Muscle layer of duodenum (tissue), 2 donors: ENCODE results near the gene PITPNM3.
A peak's percentile ranks its signal among the peaks of the same experiment; 100 is the strongest.

Source experiments
- H3K27ac ChIP-seq: one replicate; pipeline ENCODE4 v1.7.0; 2013; ENCODE audit warnings: mild to moderate bottlenecking, low read length
- H3K27me3 ChIP-seq: one replicate; pipeline ENCODE4 v1.7.0; 2013; ENCODE audit warnings: low read depth, mild to moderate bottlenecking, control low read depth, low read length
- H3K36me3 ChIP-seq, 2 donors: one replicate each; pipeline ENCODE4 v1.7.0; 2013; ENCODE audit warnings: low read length in 2 of 2, control low read depth in 1 of 2, mild to moderate bottlenecking in 1 of 2; ENCODE audit not compliant: insufficient read depth in 2 of 2, control insufficient read depth in 1 of 2
- H3K4me1 ChIP-seq, 2 donors: one replicate each; pipeline ENCODE4 v1.7.0; 2013; ENCODE audit warnings: low read length in 2 of 2, mild to moderate bottlenecking in 2 of 2, control low read depth in 1 of 2, moderate library complexity in 1 of 2; ENCODE audit not compliant: insufficient read depth in 2 of 2, control insufficient read depth in 1 of 2
- H3K4me3 ChIP-seq, 2 donors: one replicate each; pipeline ENCODE4 v1.7.0; 2013; ENCODE audit warnings: low read length in 2 of 2, low read depth in 1 of 2, mild to moderate bottlenecking in 1 of 2
- H3K9me3 ChIP-seq, 2 donors: one replicate each; pipeline ENCODE4 v1.7.0; 2013; ENCODE audit warnings: low read length in 2 of 2, control low read depth in 1 of 2, mild to moderate bottlenecking in 1 of 2; ENCODE audit not compliant: control insufficient read depth in 1 of 2
- donor health status: healthy.

PITPNM3 gene

DNA sequence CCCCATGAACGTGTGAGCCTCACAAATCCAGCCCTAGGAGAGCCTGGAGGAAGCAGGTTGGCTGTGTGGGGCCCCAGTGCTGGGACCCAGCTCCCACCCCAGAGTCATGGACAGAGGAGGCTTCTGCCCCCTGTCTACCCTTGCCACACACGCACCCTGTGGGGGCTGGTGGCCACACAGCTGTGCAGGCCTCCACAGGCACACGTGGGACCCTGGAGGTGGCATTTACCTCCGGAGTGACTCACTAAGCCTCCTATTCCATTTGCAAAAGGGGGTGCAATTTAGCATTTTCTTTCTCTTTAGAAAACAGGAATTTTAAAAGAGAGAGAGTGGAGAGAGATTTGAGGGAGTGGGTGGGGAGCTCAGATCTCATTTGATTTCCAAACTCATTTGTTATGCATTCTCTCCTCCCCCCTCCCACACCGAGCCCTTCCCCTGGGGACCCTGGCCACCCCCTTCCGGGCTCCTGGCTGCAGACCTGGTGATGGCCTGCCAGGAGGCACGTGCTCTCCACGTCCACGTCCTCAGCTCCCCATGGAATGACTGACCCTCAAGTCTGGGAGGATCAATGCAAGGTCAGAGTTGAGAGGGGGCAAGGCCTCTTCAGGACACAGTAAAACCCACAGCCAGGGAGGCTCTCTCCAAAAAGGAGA is 6.8 kb downstream of the PITPNM3 start:
- H3K36me3 ChIP-seq, result no peaks in the 10 kb centered on the region
- peak overlapping the region; percentile 39 for H3K27ac ChIP-seq
- no peak overlapping the region for H3K4me3 ChIP-seq
- H3K4me1 ChIP-seq, result peaks cover 6 to 36% of the 10 kb centered on the region in 2 donors
- H3K27me3 ChIP-seq, result peaks cover under 1% of the 10 kb centered on the region
- no peaks in the 10 kb centered on the region for H3K9me3 ChIP-seq

DNA sequence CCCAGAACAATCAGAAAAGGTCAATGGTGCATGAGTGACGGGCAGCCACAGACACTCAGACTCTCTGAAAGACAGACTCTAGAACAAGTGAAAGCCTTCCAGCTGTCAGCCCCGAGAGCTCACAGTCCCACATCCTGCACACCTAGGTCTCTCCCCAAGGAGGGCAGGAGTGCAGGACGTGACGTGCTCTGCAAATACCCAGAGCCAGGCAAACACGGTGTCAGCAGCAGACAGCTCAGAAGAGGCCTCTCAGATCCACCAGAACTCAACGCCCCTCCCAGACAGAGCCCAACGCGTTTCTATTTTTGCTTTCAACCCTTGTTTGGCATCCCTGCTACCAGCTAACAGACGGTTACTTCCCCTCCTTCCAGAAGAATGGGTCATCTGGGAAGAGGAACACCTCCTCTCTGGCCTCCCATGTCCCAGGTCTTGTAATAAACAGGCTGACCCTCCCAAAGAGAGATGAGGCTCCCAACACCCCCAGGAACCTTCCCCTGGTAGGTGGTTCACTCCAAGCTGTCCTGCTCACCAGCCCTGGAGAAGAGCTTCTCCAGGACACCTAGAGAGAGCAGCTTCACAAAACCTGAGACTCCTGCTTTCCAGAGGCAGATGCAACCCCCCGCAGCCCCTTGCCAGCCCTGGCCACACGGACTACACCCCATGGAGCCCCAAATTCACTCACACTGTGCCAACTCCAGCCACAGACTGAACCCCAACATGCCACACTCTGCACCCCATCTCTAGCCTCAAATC is 7.6 kb downstream of the PITPNM3 start:
- Histone ChIP-seq H3K27me3 (no peaks in the 10 kb centered on the region), H3K4me1 (peaks cover 6 to 36% of the 10 kb centered on the region in 2 donors), H3K36me3 (no peaks in the 10 kb centered on the region), H3K4me3 (no peak overlapping the region), H3K9me3 (no peaks in the 10 kb centered on the region), H3K27ac (peak overlapping the region; percentile 39)

DNA sequence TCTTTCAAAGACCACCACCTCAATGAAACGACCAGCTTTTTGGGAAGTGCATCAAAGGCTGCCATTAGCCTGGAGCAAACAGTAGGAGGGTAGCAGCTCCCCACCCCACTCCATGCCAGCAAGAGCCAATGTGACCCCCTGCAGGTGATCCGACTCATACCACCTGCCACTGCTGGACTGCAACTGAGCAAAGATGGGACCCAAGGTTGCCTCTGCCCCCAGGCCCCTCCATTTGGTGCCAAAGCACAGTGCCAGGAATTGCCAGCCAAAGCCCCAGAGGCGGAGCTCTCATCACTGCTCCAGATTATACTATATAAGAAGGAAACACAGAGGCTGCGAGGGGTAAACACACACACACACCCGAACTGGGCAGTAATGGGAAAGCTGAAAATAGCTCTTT is 8.3 kb downstream of the PITPNM3 start:
- Histone ChIP-seq H3K4me3 (no peak overlapping the region), H3K27ac (no peak overlapping the region), H3K27me3 (no peaks in the 10 kb centered on the region), H3K36me3 (no peaks in the 10 kb centered on the region), H3K4me1 (peaks cover 6 to 36% of the 10 kb centered on the region in 2 donors), H3K9me3 (no peaks in the 10 kb centered on the region)

DNA sequence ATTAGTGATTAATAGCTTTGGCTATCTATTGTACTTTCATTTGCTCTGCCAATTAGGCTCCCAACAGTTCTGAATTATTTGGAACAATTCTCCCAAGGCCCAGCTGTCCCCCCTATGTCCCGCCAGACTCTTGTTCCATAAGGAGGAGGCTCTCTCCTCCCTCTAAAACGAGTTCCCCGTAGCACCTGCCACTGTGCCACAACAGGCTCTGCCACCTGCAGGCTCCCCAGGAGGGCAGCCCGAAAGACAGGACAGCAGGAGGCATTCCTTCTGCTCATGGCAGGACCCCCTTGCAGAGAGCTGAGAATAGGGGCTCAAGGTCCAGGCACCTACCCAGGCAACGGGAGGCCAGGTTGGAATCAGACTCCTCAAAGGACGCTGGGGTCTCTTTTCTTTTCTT is 9.0 kb downstream of the PITPNM3 start:
- Histone ChIP-seq H3K36me3 (no peaks in the 10 kb centered on the region), H3K27ac (no peak overlapping the region), H3K27me3 (no peaks in the 10 kb centered on the region), H3K4me1 (peaks cover 6 to 35% of the 10 kb centered on the region in 2 donors), H3K4me3 (no peak overlapping the region), H3K9me3 (no peaks in the 10 kb centered on the region)

DNA sequence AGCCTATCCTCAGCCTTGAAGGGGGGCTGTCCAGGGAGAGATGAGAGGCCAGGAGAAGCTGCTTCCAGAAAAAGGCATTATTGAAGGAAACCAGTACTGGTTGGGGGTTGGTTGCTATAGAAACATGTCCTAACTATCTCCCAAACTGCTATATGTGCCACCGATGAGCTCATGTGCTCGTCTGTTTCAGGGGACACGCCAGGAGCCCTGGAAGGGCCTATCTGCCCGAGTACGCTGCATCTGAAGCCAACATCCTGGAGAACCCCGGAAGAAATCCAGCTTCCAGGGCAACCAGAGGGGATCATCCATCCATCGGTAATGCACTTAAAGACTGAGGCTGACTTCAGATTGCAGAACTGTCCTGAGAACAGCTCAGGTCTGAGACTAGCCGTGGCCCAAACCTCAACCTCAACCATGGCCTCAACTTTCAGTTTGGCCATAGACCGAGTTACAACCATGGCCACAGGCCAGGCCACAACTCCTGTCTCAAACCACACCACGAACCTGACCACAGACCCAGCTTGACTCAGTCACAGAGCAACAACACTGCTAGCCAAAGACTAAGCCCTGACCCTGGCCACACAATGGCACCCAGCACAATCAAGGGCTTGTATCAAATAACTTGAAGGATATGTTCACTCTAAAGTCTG is 10.2 kb downstream of the PITPNM3 start:
- no peaks in the 10 kb centered on the region for H3K9me3 ChIP-seq
- H3K27me3 ChIP-seq, result no peaks in the 10 kb centered on the region
- no peak overlapping the region for H3K27ac ChIP-seq
- H3K36me3 ChIP-seq, result no peaks in the 10 kb centered on the region
- H3K4me1 ChIP-seq, result peaks cover 6 to 29% of the 10 kb centered on the region in 2 donors
- no peak overlapping the region for H3K4me3 ChIP-seq

DNA sequence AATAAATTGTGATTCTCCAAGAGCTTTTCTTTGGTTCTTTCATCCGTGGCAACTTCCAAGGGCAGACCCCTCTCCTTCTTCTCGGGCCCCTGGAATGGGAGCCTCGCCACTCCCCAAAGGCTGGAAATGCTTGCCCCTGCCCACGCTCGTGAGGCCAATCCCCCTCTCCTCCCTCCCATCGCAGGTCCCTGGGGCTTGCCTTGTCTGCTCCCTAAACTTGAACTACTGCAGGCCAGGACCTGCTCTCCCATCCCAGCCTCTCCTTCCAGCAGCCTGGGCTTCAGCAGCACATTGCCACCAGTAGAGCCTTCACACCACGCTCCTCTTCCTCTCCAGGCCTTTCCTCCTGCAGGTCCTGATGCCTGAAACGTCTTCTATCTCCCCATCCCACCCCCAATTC is 11.1 kb downstream of the PITPNM3 start:
- Histone ChIP-seq H3K27me3 (no peaks in the 10 kb centered on the region), H3K4me1 (peaks cover 6 to 29% of the 10 kb centered on the region in 2 donors), H3K4me3 (no peak overlapping the region), H3K9me3 (no peaks in the 10 kb centered on the region), H3K27ac (no peak overlapping the region), H3K36me3 (no peaks in the 10 kb centered on the region)

DNA sequence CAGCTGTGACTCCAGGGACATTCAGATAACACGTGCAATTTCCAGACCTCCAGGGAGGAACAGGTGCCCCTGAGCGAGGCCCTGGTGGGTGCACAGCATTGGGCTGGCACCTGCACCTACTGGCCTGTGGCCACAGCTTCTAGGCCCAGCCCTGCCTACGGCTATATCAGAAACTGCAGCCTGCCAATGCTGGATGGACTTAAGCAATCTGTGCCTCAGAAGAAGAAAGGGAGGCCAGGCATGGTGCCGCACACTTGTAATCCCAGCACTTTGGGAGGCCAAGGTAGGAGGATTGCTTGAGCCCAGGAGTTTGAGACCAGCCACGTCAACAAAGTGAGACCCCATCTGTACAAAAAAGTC is 12.4 kb downstream of the PITPNM3 start:
- peaks cover 0 to 2% of the 10 kb centered on the region in 2 donors for H3K36me3 ChIP-seq
- peaks cover 0 to 5% of the 10 kb centered on the region in 2 donors for H3K9me3 ChIP-seq
- H3K27me3 ChIP-seq, result no peaks in the 10 kb centered on the region
- no peak overlapping the region for H3K4me3 ChIP-seq
- no peak overlapping the region for H3K27ac ChIP-seq
- peaks cover 6 to 18% of the 10 kb centered on the region in 2 donors for H3K4me1 ChIP-seq

DNA sequence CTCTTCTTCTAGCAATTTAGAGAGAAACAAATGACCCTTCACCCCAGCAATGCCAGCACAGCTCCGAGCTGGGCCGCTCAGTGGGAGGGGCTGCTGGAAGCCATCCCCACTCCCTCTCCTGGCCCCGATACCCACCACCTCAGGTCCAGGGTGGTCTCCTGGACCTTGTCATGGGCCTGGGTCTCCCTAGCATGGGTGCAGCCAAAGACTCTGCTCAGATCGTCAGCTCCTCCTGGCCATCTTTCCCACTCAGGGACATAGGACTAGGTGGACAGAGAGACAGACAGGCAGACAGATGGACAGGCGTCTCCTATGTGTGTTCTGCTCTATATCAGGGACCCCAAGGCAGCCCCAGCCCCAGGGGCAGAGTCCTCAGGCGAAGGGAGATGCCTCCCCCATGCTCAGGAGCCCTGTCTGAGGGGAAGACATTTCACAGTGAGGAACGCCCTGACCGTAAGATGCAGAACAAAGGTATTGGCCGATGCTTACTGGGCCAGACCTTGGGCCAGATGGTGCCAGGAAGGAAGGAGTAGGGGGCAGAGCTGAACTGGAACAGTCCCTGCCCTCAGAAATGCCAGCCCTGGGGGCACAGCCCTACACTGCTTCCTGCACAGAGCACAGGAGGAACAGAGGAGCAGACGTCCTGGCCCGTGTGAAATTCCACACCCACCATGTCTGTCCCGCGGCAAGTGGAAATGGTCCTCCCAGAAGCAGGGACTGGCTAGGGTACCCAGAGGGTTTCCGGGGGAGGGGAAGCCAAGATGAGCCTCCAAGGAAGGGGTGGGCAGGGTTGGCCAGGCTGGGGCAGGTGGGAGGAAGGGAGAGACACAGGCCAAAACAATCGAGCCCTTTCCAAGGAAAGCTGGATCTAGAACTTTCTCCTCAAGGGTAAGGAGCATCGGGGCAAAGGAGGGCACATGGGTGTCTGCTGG is 13.0 kb downstream of the PITPNM3 start:
- Histone ChIP-seq H3K9me3 (peaks cover 0 to 9% of the 10 kb centered on the region in 2 donors), H3K4me3 (no peak overlapping the region), H3K4me1 (peaks cover 5 to 15% of the 10 kb centered on the region in 2 donors), H3K36me3 (peaks cover 0 to 5% of the 10 kb centered on the region in 2 donors), H3K27me3 (no peaks in the 10 kb centered on the region), H3K27ac (no peak overlapping the region)

DNA sequence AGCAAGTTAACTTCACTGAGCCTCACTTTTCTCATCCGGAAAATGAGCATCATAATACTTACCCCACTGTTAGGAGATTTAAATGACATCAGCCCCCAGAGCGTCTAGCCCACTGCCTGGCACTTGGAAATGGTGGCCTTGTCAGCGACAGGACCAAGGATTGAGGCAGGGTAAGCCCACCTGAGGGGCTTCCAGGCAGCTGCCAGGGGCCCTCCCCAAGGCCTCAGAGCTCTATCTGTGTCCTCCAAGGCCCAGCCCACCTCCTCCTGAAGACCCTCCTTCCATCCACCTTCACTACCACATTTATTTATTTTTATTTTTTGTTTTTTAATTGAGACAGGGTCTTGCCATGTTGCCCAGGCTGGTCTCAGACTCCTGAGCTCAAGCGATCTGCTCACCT is 13.8 kb downstream of the PITPNM3 start:
- H3K4me3 ChIP-seq, result no peak overlapping the region
- no peaks in the 10 kb centered on the region for H3K27me3 ChIP-seq
- peaks cover 0 to 5% of the 10 kb centered on the region in 2 donors for H3K36me3 ChIP-seq
- no peak overlapping the region for H3K27ac ChIP-seq
- peaks cover 0 to 10% of the 10 kb centered on the region in 2 donors for H3K4me1 ChIP-seq
- peaks cover 0 to 9% of the 10 kb centered on the region in 2 donors for H3K9me3 ChIP-seq

DNA sequence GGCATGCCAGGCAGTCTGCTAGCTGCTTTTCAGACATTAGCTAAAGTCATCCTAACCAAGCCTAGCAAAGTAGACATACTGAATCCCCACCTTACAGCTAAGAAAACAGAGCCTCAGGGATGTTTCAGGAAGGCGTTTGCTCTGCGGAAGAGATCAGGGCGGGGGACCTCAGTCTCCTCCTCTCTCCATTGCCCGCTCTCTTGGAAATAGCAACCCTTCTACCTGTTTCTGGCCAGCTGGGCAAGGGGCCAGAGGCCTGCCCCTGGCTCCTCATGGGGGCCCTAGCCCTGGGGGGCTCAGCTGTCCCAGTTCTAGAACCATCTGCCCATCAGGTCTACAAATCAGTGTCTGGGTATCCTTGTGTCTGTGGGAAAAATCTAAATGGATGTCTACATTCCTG is 14.5 kb downstream of the PITPNM3 start:
- H3K4me1 ChIP-seq, result peaks cover 0 to 11% of the 10 kb centered on the region in 2 donors
- peaks cover 0 to 9% of the 10 kb centered on the region in 2 donors for H3K9me3 ChIP-seq
- H3K36me3 ChIP-seq, result peaks cover 0 to 5% of the 10 kb centered on the region in 2 donors
- H3K27me3 ChIP-seq, result no peaks in the 10 kb centered on the region
- H3K4me3 ChIP-seq, result no peak overlapping the region
- no peak overlapping the region for H3K27ac ChIP-seq
